GM12878 (cell line): ENCODE results near the gene LGALS9. TPM values are rescaled to one million over a fixed set of nuclear protein-coding genes. Genes with fewer than 3 reads are reported as not detected.

Source experiments
- ATAC-seq: fragments of 200-7000 bp; cut with Tn5 transposase; 3 replicates; pipeline ENCODE4 v1.9.1; 2020; ENCODE audit warnings: mild to moderate bottlenecking, moderate library complexity
- BruUV-seq: library from RNA; stranded (reverse); fragments of 400-500 nt; replicated peaks from 2 replicates; lab custom pipeline; 2021; lab: Mats Ljungman, UMichigan
- CTCF ChIA-PET: fragments of 300-600 bp; sonication (Branson Sonifier 250); formaldehyde crosslinking; extraction: SDS; loops from one replicate; lab custom pipeline; 2021; ENCODE audit warnings: inconsistent platforms; lab: Yijun Ruan, JAX
- POLR2A ChIA-PET: fragments of 350-600 bp; formaldehyde crosslinking; extraction: SDS; loops from one replicate; lab custom pipeline; 2021; ENCODE audit warnings: inconsistent platforms; lab: Charles Lee
- RAD21 ChIA-PET: fragments of 300-600 bp; sonication (Branson Sonifier 250); formaldehyde crosslinking; loops from one replicate; lab custom pipeline; 2023; ENCODE audit warnings: antibody characterized with exemption; ENCODE audit not compliant: unreplicated experiment; lab: Charles Lee
- SMC1A ChIA-PET: fragments of 300-600 bp; sonication (Branson Sonifier 250); formaldehyde crosslinking; loops from one replicate; lab custom pipeline; 2023; ENCODE audit not compliant: unreplicated experiment, uncharacterized antibody; lab: Charles Lee
- DNase-seq: peaks from one replicate; pipeline ENCODE4 v3.0.0-alpha.2; 2011; ENCODE audit warnings: low read depth, low spot score
- FAIRE-seq: peaks from 3 replicates; lab custom pipeline; 2011; peaks lifted over from hg19 to GRCh38; lab: Jason Lieb, UNC
- H2AFZ ChIP-seq: 2 replicates; pipeline ENCODE4 v1.6.0; 2011; ENCODE audit warnings: low read depth, low read length, control low read depth; ENCODE audit not compliant: control insufficient read depth
- H3K27ac ChIP-seq: 2 replicates; pipeline ENCODE4 v1.5.1; 2011; ENCODE audit warnings: control low read depth; ENCODE audit not compliant: control insufficient read depth, insufficient read depth
- H3K27me3 ChIP-seq, 2 experiments: replicated peaks in 1 of 2; 2 replicates each; pipeline versions ENCODE4 v1.6.0 to v1.6.1; 2011; ENCODE audit warnings: low read length in 1 of 2; ENCODE audit not compliant: control insufficient read depth in 2 of 2, insufficient read depth in 2 of 2
- H3K36me3 ChIP-seq, 2 experiments: 2 replicates each; pipeline ENCODE4 v1.5.1; 2011; ENCODE audit warnings: low read length in 1 of 2; ENCODE audit not compliant: control insufficient read depth in 2 of 2, insufficient read depth in 2 of 2
- H3K4me1 ChIP-seq: 2 replicates; pipeline ENCODE4 v1.6.1; 2011; ENCODE audit warnings: mild to moderate bottlenecking, low read length, moderate library complexity, mixed read lengths; ENCODE audit not compliant: control insufficient read depth, insufficient read depth
- H3K4me2 ChIP-seq: 2 replicates; pipeline ENCODE4 v1.6.0; 2011; ENCODE audit warnings: control low read depth; ENCODE audit not compliant: control insufficient read depth, insufficient read depth
- H3K4me3 ChIP-seq: fragments of 200-600 bp; sonication (generic); 2 replicates; pipeline ENCODE4 v1.5.1; 2016
- H3K79me2 ChIP-seq: 2 replicates; pipeline ENCODE4 v1.6.0; 2011; ENCODE audit warnings: low read length; ENCODE audit not compliant: control insufficient read depth, insufficient read depth
- H3K9ac ChIP-seq: 2 replicates; pipeline ENCODE4 v1.8.0; 2011; ENCODE audit warnings: low read length, control low read depth, mixed read lengths; ENCODE audit not compliant: control insufficient read depth, insufficient read depth
- H3K9me3 ChIP-seq: replicated peaks from 3 replicates; pipeline ENCODE4 v1.5.1; 2011; ENCODE audit warnings: mild to moderate bottlenecking, low read length; ENCODE audit not compliant: control insufficient read depth, insufficient read depth
- H4K20me1 ChIP-seq: 2 replicates; pipeline ENCODE4 v1.6.0; 2011; ENCODE audit not compliant: control insufficient read depth, insufficient read depth
- ATF7 ChIP-seq: fragments of 450-650 bp; IDR thresholded peaks from 2 replicates; pipeline ENCODE4 v1.6.1; 2016; ENCODE audit warnings: low read depth, mild to moderate bottlenecking
- CHD2 ChIP-seq: IDR thresholded peaks from 2 replicates; pipeline ENCODE4 v1.6.1; 2011; ENCODE audit warnings: low read depth, low read length, improper control_type of control experiment, borderline replicate concordance
- FOXK2 ChIP-seq: fragments of 450-650 bp; IDR thresholded peaks from 2 replicates; pipeline ENCODE4 v1.6.1; 2017; ENCODE audit warnings: mild to moderate bottlenecking, moderate library complexity
- NFIC ChIP-seq: IDR thresholded peaks from 2 replicates; pipeline ENCODE4 v1.6.1; 2012; ENCODE audit warnings: low read depth, mild to moderate bottlenecking, inconsistent platforms, low read length, moderate library complexity
- PAX8 ChIP-seq: fragments of 450-650 bp; IDR thresholded peaks from 2 replicates; pipeline ENCODE4 v1.6.1; 2017; ENCODE audit warnings: mild to moderate bottlenecking, moderate library complexity
- RAD21 ChIP-seq: IDR thresholded peaks from 2 replicates; pipeline ENCODE4 v1.6.1; 2011; ENCODE audit warnings: mild to moderate bottlenecking, low read depth, low read length, moderate library complexity; ENCODE audit not compliant: insufficient read depth
- RFX5 ChIP-seq: IDR thresholded peaks from 2 replicates; pipeline ENCODE4 v1.6.1; 2011; ENCODE audit warnings: low read depth, low read length, improper control_type of control experiment
- SIX5 ChIP-seq: IDR thresholded peaks from 2 replicates; pipeline ENCODE4 v1.6.1; 2011; ENCODE audit warnings: mild to moderate bottlenecking, low read depth, low read length, moderate library complexity; ENCODE audit not compliant: severe bottlenecking
- SMC3 ChIP-seq: IDR thresholded peaks from 2 replicates; pipeline ENCODE4 v1.6.1; 2011; ENCODE audit warnings: low read length, improper control_type of control experiment, borderline replicate concordance
- SP1 ChIP-seq: IDR thresholded peaks from one replicate; pipeline ENCODE4 v1.6.1; 2011; ENCODE audit warnings: low read depth, low read length
- SUPT20H ChIP-seq: IDR thresholded peaks from 2 replicates; pipeline ENCODE4 v1.6.1; 2011; ENCODE audit warnings: low read depth, mild to moderate bottlenecking, low read length, moderate library complexity, borderline replicate concordance; ENCODE audit not compliant: control insufficient read depth
- ZNF622 ChIP-seq: fragments of 450-650 bp; IDR thresholded peaks from 2 replicates; pipeline ENCODE4 v1.6.1; 2017; ENCODE audit warnings: mild to moderate bottlenecking, inconsistent platforms
- WGBS: methylation state at CpG from one replicate; pipeline ENCODE4 v1.1.6; 2016; ENCODE audit warnings: low lambda C conversion rate; ENCODE audit not compliant: insufficient replicate concordance, insufficient coverage; ENCODE audit errors: missing lambda C conversion rate; 5-methylcytosine and 5-hydroxymethylcytosine counted together
- in situ Hi-C: fragments of 300-500 bp; cut with MboI; formaldehyde crosslinking; loops from 9 replicates; pipeline ENCODE4 v1.14.3; 2018; ENCODE audit warnings: mixed read lengths
- intact Hi-C: fragments of 100-400 bp; cut with micrococcal nuclease; formaldehyde crosslinking; loops from one replicate; pipeline ENCODE4 v1.14.2; 2022; ENCODE audit not compliant: unreplicated experiment
- polyA plus RNA-seq, 11 experiments: library from polyadenylated mRNA; depleted of rRNA in 4 of 11; unstranded in 6 of 11; stranded (reverse) in 5 of 11; fragments of >200 nt; fragmentation: Nextera tagmentation in 4 of 11; fragmentation: Illumina TruSeq in 1 of 11; extraction: Ambion mirVana in 4 of 11; extraction: Trizol in 1 of 11; gene quantifications; 1 replicate in 1 of 11; 2 replicates in 10 of 11; pipeline versions ENCODE4 v1.2.1 to v1.2.3, GENCODE V29; 2011 to 2016; ENCODE audit warnings: inconsistent platforms in 2 of 11, missing spikeins in 2 of 11, low read depth in 1 of 11
- total RNA-seq, 4 experiments: library from RNA; depleted of rRNA in 3 of 4; stranded (reverse); fragments of >200 nt in 3 of 4; fragmentation: Illumina TruSeq in 1 of 4; extraction: Trizol in 1 of 4; gene quantifications; 2 replicates each; pipeline versions ENCODE4 v1.2.1 to v1.2.3, GENCODE V29; 2013 to 2021
- TF ChIP-seq, protein P1 (sequence below): IDR thresholded peaks from 2 replicates; pipeline ENCODE4 v1.6.1; 2011; ENCODE audit warnings: mild to moderate bottlenecking, low read depth, low read length, moderate library complexity; ENCODE audit not compliant: insufficient replicate concordance
- TF ChIP-seq, protein P2 (sequence below): IDR thresholded peaks from 2 replicates; pipeline ENCODE4 v1.6.1; 2012; ENCODE audit warnings: low read depth, low read length, improper control_type of control experiment
- TF ChIP-seq, protein P3 (sequence below): IDR thresholded peaks from 2 replicates; pipeline ENCODE4 v1.6.1; 2011; ENCODE audit warnings: low read depth, mild to moderate bottlenecking, low read length, moderate library complexity, borderline replicate concordance; ENCODE audit errors: extremely low read depth
- TF ChIP-seq, protein P4 (sequence below): fragments of 450-650 bp; formaldehyde crosslinking; IDR thresholded peaks from 2 replicates; pipeline ENCODE4 v1.4.0; 2022; ENCODE audit warnings: mild to moderate bottlenecking, moderate library complexity

The LGALS9 gene
- total and polyA plus RNA-seq, 10 of the 15 experiments (the other 5 are each of a cell fraction or from before 2014, with no cell fraction given): 22.5 to 294 (median 155) TPM

DNA sequence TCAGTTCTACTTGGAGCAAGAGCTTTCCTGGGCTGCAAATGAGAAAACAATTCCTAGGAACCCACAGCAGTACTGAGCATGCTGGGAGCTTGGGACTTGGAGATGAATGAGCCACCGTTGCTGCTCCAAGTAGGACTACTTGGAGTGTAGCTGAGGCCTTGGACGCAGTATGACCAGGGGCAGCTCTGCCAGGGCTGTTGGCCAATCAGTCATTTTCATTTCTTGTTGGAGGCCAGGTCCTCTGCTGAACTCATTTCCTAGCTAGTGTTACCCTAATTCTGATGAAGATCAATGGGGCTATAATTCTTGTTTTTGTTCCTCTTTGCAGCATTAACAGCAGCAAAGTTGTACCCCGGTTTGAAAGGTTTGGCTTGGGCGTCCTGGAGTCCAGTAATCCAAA lies 8.0 kb upstream of the LGALS9 start (continued):
- TF ChIP-seq FOXK2 (no peak), ZNF622 (no peak), SP1 (no peak)
- TF ChIP-seq, all 136 proteins: peak for 0

DNA sequence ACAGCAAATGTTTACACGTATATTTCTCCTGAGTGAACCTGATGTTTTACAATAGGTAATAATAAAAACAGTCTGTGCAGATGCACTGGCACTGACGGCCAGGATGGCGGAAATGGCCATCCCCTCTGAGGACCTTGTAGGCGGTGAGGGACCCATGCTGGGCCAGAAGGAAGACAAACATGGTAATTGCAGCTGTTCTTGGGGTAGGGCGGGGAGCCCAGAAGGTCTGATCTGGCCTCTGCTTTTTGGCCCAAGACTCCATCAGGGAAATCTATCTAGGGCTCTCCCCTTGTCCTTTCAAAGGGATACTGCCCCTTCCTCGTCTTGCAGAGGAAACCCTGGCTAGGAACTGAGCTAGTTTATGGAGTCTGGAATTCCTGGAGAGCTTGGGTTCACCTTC lies 7.4 kb upstream of the LGALS9 start:
- no peak overlapping the region for H3K4me2 ChIP-seq
- no TSS peak for BruUV-seq
- FAIRE-seq: no peak
- no peak for ATAC-seq
- H3K9me3 ChIP-seq: no peaks in the 10 kb centered on the region; the same call in 2 of the 3 replicates
- H2AFZ ChIP-seq: no peak overlapping the region
- no peaks in the 10 kb centered on the region for H3K4me1 ChIP-seq
- intact Hi-C loops: no loop called here
- no peaks in the 10 kb centered on the region for H3K27me3 ChIP-seq
- H3K4me3 ChIP-seq: no peak overlapping the region
- no peak overlapping the region for H3K9ac ChIP-seq
- SMC1A ChIA-PET: interaction anchor here (0.5 kb wide), 1 partner anchor 48 kb away, joined by 3 read pairs; no protein-coding TSS in a partner anchor
- in situ Hi-C loops: no loop called here
- no peaks in the 10 kb centered on the region for H4K20me1 ChIP-seq
- RAD21 ChIA-PET: no interaction called here
- DNase-seq: no peak
- peaks cover 11 to 33% of the 10 kb centered on the region in 2 experiments for H3K36me3 ChIP-seq
- POLR2A ChIA-PET: no interaction called here
- H3K27ac ChIP-seq: no peak overlapping the region
- H3K79me2 ChIP-seq: no peaks in the 10 kb centered on the region
- WGBS: 98% methylated on average over 6 of the region's 6 CpGs
- CTCF ChIA-PET: interaction anchor here (0.6 to 1.3 kb wide), 3 partner anchors 10 to 191 kb away, joined by 3 to 4 read pairs (median 3); no protein-coding TSS in a partner anchor
- TF ChIP-seq SUPT20H (no peak), SIX5 (no peak), SMC3 (no peak), NFIC (no peak), RAD21 (no peak), ATF7 (no peak), PAX8 (no peak), RFX5 (no peak), CHD2 (no peak)
- TF ChIP-seq, protein P1, sequence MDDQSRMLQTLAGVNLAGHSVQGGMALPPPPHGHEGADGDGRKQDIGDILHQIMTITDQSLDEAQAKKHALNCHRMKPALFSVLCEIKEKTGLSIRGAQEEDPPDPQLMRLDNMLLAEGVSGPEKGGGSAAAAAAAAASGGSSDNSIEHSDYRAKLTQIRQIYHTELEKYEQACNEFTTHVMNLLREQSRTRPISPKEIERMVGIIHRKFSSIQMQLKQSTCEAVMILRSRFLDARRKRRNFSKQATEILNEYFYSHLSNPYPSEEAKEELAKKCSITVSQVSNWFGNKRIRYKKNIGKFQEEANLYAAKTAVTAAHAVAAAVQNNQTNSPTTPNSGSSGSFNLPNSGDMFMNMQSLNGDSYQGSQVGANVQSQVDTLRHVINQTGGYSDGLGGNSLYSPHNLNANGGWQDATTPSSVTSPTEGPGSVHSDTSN: no peak
- TF ChIP-seq, protein P2, sequence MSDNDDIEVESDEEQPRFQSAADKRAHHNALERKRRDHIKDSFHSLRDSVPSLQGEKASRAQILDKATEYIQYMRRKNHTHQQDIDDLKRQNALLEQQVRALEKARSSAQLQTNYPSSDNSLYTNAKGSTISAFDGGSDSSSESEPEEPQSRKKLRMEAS: no peak
- TF ChIP-seq, protein P3, sequence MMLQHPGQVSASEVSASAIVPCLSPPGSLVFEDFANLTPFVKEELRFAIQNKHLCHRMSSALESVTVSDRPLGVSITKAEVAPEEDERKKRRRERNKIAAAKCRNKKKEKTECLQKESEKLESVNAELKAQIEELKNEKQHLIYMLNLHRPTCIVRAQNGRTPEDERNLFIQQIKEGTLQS: no peak
- TF ChIP-seq, protein P4, sequence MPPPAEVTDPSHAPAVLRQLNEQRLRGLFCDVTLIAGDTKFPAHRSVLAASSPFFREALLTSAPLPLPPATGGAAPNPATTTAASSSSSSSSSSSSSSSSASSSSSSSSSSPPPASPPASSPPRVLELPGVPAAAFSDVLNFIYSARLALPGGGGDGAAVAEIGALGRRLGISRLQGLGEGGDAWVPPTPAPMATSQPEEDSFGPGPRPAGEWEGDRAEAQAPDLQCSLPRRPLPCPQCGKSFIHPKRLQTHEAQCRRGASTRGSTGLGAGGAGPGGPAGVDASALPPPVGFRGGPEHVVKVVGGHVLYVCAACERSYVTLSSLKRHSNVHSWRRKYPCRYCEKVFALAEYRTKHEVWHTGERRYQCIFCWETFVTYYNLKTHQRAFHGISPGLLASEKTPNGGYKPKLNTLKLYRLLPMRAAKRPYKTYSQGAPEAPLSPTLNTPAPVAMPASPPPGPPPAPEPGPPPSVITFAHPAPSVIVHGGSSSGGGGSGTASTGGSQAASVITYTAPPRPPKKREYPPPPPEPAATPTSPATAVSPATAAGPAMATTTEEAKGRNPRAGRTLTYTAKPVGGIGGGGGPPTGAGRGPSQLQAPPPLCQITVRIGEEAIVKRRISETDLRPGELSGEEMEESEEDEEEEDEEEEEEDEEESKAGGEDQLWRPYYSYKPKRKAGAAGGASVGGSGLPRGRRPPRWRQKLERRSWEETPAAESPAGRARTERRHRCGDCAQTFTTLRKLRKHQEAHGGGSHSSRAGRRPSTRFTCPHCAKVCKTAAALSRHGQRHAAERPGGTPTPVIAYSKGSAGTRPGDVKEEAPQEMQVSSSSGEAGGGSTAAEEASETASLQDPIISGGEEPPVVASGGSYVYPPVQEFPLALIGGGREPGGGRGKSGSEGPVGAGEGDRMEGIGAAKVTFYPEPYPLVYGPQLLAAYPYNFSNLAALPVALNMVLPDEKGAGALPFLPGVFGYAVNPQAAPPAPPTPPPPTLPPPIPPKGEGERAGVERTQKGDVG (CRISPR knock-in tag): no peak
